Measurements from ENCODE around the gene APLP2.

- no peak for TF ChIP-seq CTCF (IDR thresholded peaks at IDR 0.05)
- TF ChIP-seq POLR2A (IDR thresholded peaks at IDR 0.05), result no peak
- TF ChIP-seq EP300 (IDR thresholded peaks at IDR 0.05), result no peak
Observed at GRCh38 chr11:130126516-130126915, 56.8 kb downstream of the APLP2 start.
